ENCODE results near the gene PPFIBP2. TPM values are rescaled to one million over a fixed set of nuclear protein-coding genes. Genes with fewer than 3 reads are reported as not detected.

Gene PPFIBP2
- total RNA-seq, 4 donors from 2014 or later: 68.2 to 139 (median 76.2) TPM

DNA sequence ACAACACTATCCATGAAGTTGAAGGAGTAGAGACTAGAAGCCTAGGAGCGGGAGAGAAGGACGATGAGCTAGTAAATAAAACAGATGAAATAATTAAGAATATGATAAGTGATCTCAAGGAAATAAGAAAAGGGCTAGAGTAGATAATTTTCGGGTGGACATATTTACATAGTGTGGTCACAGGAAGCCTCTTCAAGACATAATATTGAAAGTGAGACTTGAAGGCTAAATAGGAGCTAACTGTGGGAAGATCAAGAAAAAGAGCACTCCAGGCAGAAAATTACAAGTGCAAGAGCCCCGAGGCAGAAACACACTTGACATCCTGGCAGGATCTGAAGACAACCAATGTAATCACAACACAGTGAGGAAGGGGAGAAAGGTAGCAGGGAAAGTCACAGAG, 11.9 kb upstream of the PPFIBP2 start:
- Histone ChIP-seq H3K36me3 (peaks cover 6% of the 10 kb centered on the region), H3K27ac (no peak overlapping the region), H3K4me3 (no peak overlapping the region), H3K27me3 (no peaks in the 10 kb centered on the region), H3K9me3 (no peaks in the 10 kb centered on the region), H3K4me1 (peaks cover 6% of the 10 kb centered on the region)
- TF ChIP-seq, protein P1, sequence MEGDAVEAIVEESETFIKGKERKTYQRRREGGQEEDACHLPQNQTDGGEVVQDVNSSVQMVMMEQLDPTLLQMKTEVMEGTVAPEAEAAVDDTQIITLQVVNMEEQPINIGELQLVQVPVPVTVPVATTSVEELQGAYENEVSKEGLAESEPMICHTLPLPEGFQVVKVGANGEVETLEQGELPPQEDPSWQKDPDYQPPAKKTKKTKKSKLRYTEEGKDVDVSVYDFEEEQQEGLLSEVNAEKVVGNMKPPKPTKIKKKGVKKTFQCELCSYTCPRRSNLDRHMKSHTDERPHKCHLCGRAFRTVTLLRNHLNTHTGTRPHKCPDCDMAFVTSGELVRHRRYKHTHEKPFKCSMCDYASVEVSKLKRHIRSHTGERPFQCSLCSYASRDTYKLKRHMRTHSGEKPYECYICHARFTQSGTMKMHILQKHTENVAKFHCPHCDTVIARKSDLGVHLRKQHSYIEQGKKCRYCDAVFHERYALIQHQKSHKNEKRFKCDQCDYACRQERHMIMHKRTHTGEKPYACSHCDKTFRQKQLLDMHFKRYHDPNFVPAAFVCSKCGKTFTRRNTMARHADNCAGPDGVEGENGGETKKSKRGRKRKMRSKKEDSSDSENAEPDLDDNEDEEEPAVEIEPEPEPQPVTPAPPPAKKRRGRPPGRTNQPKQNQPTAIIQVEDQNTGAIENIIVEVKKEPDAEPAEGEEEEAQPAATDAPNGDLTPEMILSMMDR (IDR thresholded peaks at IDR 0.05): no peak
- TF ChIP-seq POLR2AphosphoS5 (IDR thresholded peaks at IDR 0.05) (no peak), POLR2A (IDR thresholded peaks at IDR 0.05) (no peak), EP300 (IDR thresholded peaks at IDR 0.05) (no peak)
- 89% methylated on average over 4 of the region's 4 CpGs for WGBS
- DNase-seq (ENCODE audit: low spot score in 2 of 2): no peak

GRCh38 chr11:7506243-7506642, 7.6 kb upstream of the PPFIBP2 start:
- WGBS: 92% methylated on average over 3 of the region's 3 CpGs
- Histone ChIP-seq H3K36me3 (peaks cover 6% of the 10 kb centered on the region), H3K9me3 (no peaks in the 10 kb centered on the region), H3K4me1 (peaks cover 2% of the 10 kb centered on the region), H3K27me3 (no peaks in the 10 kb centered on the region), H3K4me3 (no peak overlapping the region), H3K27ac (no peak overlapping the region)
- TF ChIP-seq POLR2AphosphoS5 (IDR thresholded peaks at IDR 0.05): no peak
- TF ChIP-seq POLR2A (IDR thresholded peaks at IDR 0.05): no peak
- no peak for TF ChIP-seq EP300 (IDR thresholded peaks at IDR 0.05)
- TF ChIP-seq, protein P1 (IDR thresholded peaks at IDR 0.05): no peak
- DNase-seq (ENCODE audit: low spot score in 2 of 2): no peak

GRCh38 chr11:7508087-7508486, 5.7 kb upstream of the PPFIBP2 start:
- WGBS: 90% methylated on average over 3 of the region's 3 CpGs
- Histone ChIP-seq H3K27me3 (no peaks in the 10 kb centered on the region), H3K9me3 (no peaks in the 10 kb centered on the region), H3K4me1 (peaks cover 20% of the 10 kb centered on the region), H3K4me3 (no peak overlapping the region), H3K27ac (no peak overlapping the region), H3K36me3 (peaks cover 6% of the 10 kb centered on the region)
- TF ChIP-seq POLR2A (IDR thresholded peaks at IDR 0.05) (no peak), POLR2AphosphoS5 (IDR thresholded peaks at IDR 0.05) (no peak), EP300 (IDR thresholded peaks at IDR 0.05) (no peak)
- TF ChIP-seq, protein P1 (IDR thresholded peaks at IDR 0.05): no peak
- no peak for DNase-seq (ENCODE audit: low spot score in 2 of 2)

DNA sequence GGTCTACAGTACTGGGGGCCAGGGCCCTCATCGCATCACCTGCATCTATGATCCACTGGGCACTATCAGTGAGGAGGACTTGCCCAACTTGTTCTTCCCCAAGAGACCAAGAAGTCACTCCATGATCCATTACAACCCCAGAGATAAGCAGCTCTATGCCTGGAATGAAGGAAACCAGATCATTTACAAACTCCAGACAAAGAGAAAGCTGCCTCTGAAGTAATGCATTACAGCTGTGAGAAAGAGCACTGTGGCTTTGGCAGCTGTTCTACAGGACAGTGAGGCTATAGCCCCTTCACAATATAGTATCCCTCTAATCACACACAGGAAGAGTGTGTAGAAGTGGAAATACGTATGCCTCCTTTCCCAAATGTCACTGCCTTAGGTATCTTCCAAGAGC, 3.8 kb upstream of the PPFIBP2 start:
- H3K27ac ChIP-seq: no peak overlapping the region
- H3K4me3 ChIP-seq: no peak overlapping the region
- WGBS: 80% methylated on average over 1 of the region's 2 CpGs
- DNase-seq (ENCODE audit: low spot score in 2 of 2): no peak
- no peaks in the 10 kb centered on the region for H3K9me3 ChIP-seq
- H3K27me3 ChIP-seq: no peaks in the 10 kb centered on the region
- H3K4me1 ChIP-seq: peaks cover 30% of the 10 kb centered on the region
- TF ChIP-seq POLR2A (IDR thresholded peaks at IDR 0.05) (no peak), EP300 (IDR thresholded peaks at IDR 0.05) (no peak), POLR2AphosphoS5 (IDR thresholded peaks at IDR 0.05) (no peak)
- TF ChIP-seq, protein P1 (IDR thresholded peaks at IDR 0.05): no peak
- H3K36me3 ChIP-seq: peaks cover 6% of the 10 kb centered on the region

GRCh38 chr11:7511401-7511800, 2.4 kb upstream of the PPFIBP2 start:
- no peaks in the 10 kb centered on the region for H3K27me3 ChIP-seq
- no peak overlapping the region for H3K4me3 ChIP-seq
- no peaks in the 10 kb centered on the region for H3K36me3 ChIP-seq
- DNase-seq (ENCODE audit: low spot score in 2 of 2): peak in 1 of 2 donors; percentile 81
- H3K27ac ChIP-seq: peak overlapping the region; percentile 85
- peaks cover 43% of the 10 kb centered on the region for H3K4me1 ChIP-seq
- no peaks in the 10 kb centered on the region for H3K9me3 ChIP-seq
- no peak for TF ChIP-seq EP300 (IDR thresholded peaks at IDR 0.05)
- WGBS: 1% methylated on average over 5 of the region's 5 CpGs
